OCI-LY1 (cell line): ENCODE data around the gene DENND10.

Source experiments
- CTCF ChIP-seq: fragments of 200-600 bp; sonication (generic), shearing (Covaris generic); IDR thresholded peaks from 2 replicates; pipeline ENCODE4 v1.5.1; 2017; ENCODE audit warnings: mild to moderate bottlenecking, antibody characterized with exemption, low read length, moderate library complexity, mixed read lengths
- EZH2 ChIP-seq: fragments of 200-600 bp; sonication (generic), shearing (Covaris generic); IDR thresholded peaks from 2 replicates; pipeline ENCODE4 v1.8.0; 2017; ENCODE audit warnings: borderline replicate concordance, mixed run types, mild to moderate bottlenecking, antibody characterized with exemption, low read length, moderate library complexity, mixed read lengths

DNA sequence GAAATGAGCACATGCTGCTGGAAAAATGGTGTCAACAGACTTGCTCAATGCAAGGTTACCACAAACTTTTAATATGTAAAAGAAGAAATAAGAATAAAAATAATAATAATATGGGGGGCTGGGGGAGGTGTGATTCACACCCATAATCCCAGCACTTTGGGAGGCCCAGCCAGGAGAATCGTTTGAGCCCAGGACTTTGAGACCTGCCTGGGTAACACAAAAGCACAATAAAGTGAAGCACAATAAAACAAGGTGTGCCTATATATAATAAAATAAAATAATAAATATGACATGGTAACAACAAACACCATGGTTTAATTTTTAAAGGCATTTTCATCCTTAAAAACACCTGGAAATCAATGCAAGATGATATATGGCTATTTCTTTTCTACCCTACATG, 48.4 kb upstream of the DENND10 start:
- TF ChIP-seq CTCF (no peak), EZH2 (no peak)
